HG02970 (cell line): ENCODE measurements around the gene SLC12A3.
"Not testable (repeated sequence)": the region's sequence is repeated elsewhere in the genome, so short reads cannot be mapped to it uniquely, and the experiment has no call there.

Experiments used
- ATAC-seq: cut with Tn5 transposase; IDR thresholded peaks from one replicate; pipeline ENCODE4 v1.9.1; 2021; ENCODE audit warnings: mild to moderate bottlenecking, moderate library complexity, moderate number of reproducible peaks; ENCODE audit not compliant: unreplicated experiment, low FRiP score

SLC12A3 gene

GRCh38 chr16:56914896-56915295, 49.9 kb downstream of the SLC12A3 start:
- ATAC-seq = no peak

- no peak for ATAC-seq
These were observed 50.5 kb downstream of the SLC12A3 start for GRCh38 chr16:56915336-56916119.

- ATAC-seq = peak; percentile 56
These were observed 51.8 kb downstream of the SLC12A3 start for GRCh38 chr16:56916571-56917403.

GRCh38 chr16:56918467-56919012, 53.5 kb downstream of the SLC12A3 start:
- ATAC-seq = no peak

- no peak for ATAC-seq
These were observed 54.2 kb downstream of the SLC12A3 start for GRCh38 chr16:56919099-56919800.

- ATAC-seq = no peak
These were observed 56.6 kb downstream of the SLC12A3 start for GRCh38 chr16:56921571-56921970.

- no peak for ATAC-seq
These were observed 58.6 kb downstream of the SLC12A3 start for GRCh38 chr16:56923481-56924091.

- ATAC-seq = no peak
These were observed 62.5 kb downstream of the SLC12A3 start for GRCh38 chr16:56927471-56927870.

GRCh38 chr16:56929639-56930038, 64.6 kb downstream of the SLC12A3 start:
- no peak for ATAC-seq

- no peak for ATAC-seq
These were observed 65.7 kb downstream of the SLC12A3 start for GRCh38 chr16:56930486-56931270.

- peak; percentile 39 for ATAC-seq
These were observed 66.4 kb downstream of the SLC12A3 start for GRCh38 chr16:56931271-56931891.

GRCh38 chr16:56931892-56932720, 67.1 kb downstream of the SLC12A3 start, which contains the start of gene HERPUD1:
Gene HERPUD1 (plus strand): TSS chr16:56932142. CDS start chr16:56932245, 103 bp downstream.
- peak; percentile 83 for ATAC-seq

- peak; percentile 9 for ATAC-seq
These were observed 68.0 kb downstream of the SLC12A3 start for GRCh38 chr16:56932721-56933619.

- ATAC-seq = no peak
These were observed 69.0 kb downstream of the SLC12A3 start for GRCh38 chr16:56933828-56934598.

GRCh38 chr16:56934599-56935145, 69.7 kb downstream of the SLC12A3 start:
- ATAC-seq = not testable (repeated sequence)

- ATAC-seq = no peak
These were observed 70.2 kb downstream of the SLC12A3 start for GRCh38 chr16:56935201-56935600.
